ENCODE results near the gene HSPB2. TPM values are rescaled to one million over a fixed set of nuclear protein-coding genes. Genes with fewer than 3 reads are reported as not detected.

The HSPB2 gene
- total RNA-seq, 1 experiment from 2014 or later = not detected

DNA sequence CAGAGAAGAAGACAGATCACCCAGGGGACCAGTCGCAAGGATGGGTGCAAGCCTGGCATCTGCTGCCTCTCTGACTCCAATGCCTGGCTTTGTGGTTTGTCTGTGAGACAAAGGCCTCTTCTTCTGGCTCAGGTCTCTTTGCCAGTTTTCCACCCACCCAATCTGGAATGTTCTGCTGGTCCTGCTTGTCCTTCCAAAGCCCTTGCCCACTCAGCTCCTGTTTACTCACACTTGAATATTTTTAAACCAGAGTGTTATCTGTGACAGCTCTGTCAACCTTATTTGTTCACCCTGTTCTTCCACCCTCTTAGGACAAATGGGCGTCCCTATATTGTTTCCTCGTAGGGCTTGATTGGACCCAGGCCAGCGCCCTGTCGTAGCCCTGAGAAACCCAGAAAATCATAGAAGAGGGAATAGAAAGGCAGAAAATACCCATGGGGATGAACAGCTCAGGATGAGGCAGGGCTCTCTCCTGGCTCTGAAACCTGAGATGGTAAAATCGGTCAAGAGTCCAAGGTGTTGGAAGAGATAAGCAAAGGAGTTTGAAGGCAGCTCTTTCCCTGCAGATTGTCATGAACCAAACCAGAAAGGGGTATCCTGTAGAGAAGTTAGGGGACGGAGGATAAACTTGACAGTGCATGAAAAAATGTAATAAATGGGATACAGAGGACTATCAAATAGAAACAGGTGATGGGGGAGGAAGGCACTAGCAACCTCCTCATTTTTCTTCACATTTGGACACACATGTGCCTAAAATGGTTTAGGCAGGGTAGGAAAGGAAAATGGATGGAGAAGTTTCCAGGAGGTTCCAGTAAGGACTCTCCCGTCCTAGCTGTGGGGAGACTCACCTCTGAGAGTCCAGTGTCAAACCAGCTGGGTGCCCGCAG lies 1.6 kb upstream of the HSPB2 start:
- Histone ChIP-seq H3K9ac (ENCODE audit: low read length) (no peak overlapping the region), H3K27me3 (ENCODE audit: low read length) (no peaks in the 10 kb centered on the region), H3K79me2 (ENCODE audit: low read length) (no peaks in the 10 kb centered on the region), H3K27ac (ENCODE audit: low read length) (no peak overlapping the region), H4K20me1 (ENCODE audit: insufficient read depth, low read depth, low read length) (no peaks in the 10 kb centered on the region), H3K4me2 (ENCODE audit: low read depth, low read length, poor library complexity, severe bottlenecking) (no peak overlapping the region), H3K9me2 (replicated peaks; ENCODE audit: insufficient read depth, low read length) (no peaks in the 10 kb centered on the region), H3K9me3 (ENCODE audit: low read length) (no peaks in the 10 kb centered on the region), H2AFZ (ENCODE audit: low read length) (no peak overlapping the region), H3K4me3 (ENCODE audit: low read length) (no peak overlapping the region), H3K4me1 (ENCODE audit: low read length) (no peaks in the 10 kb centered on the region), H3K36me3 (ENCODE audit: insufficient read depth, low read length) (no peaks in the 10 kb centered on the region)
- no peak for DNase-seq

DNA sequence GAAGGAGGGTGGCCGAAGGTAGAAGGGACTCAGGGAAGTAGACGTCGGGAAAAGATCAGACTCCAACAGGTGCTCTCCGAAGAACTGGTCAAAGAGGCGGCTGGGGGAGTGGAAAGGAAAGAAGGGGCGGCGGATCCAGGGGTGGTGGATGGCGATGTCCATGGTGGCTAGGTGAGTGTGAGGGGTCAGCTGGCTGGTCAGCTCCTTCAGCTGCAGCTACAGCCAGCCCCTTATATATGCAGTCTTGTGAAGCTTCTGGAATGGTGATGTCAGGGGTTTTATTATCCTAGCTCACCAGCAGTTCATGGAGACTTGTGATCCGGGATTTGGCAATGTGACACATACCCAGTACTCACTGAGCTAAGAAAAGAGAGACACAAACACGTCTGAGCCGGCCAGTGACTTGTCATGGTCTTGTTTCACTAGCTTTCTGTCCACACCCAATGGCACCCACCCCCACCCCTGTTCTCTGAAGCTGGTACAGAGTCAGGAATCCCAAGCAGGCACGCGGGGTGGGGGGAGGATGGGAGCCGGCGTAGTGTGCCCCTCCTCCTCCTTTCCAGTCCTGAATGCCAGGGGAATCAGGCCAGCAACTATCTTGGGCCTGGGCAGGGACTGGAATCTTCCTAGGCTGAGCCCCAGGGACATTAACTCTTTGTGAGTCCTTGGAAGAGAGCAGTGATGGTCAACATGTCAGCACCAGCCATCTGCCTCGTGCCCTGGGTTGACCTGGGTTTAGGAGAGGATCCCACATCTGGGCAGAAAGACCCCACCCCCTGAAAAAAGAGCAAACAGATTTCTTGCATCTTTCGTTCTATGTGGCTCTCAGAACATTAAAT lies 752 bp upstream of the HSPB2 start, which contains the start of gene CRYAB:
Gene CRYAB (minus strand): TSS at position 208 of the 839 bp plus-strand sequence. CDS start 46 bp downstream, at position 162.
- Histone ChIP-seq H3K9me3 (ENCODE audit: low read length) (no peaks in the 10 kb centered on the region), H3K27ac (ENCODE audit: low read length) (no peak within 1 kb of the TSS), H3K9me2 (replicated peaks; ENCODE audit: insufficient read depth, low read length) (no peaks in the 10 kb centered on the region), H4K20me1 (ENCODE audit: insufficient read depth, low read depth, low read length) (no peaks in the 10 kb centered on the region), H3K36me3 (ENCODE audit: insufficient read depth, low read length) (no peaks in the 10 kb centered on the region), H3K27me3 (ENCODE audit: low read length) (no peaks in the 10 kb centered on the region), H3K79me2 (ENCODE audit: low read length) (no peaks in the 10 kb centered on the region), H3K4me1 (ENCODE audit: low read length) (no peaks in the 10 kb centered on the region), H2AFZ (ENCODE audit: low read length) (no peak within 1 kb of the TSS), H3K4me2 (ENCODE audit: low read depth, low read length, poor library complexity, severe bottlenecking) (no peak within 1 kb of the TSS), H3K4me3 (ENCODE audit: low read length) (no peak within 1 kb of the TSS), H3K9ac (ENCODE audit: low read length) (no peak within 1 kb of the TSS)
- no peak for DNase-seq

DNA sequence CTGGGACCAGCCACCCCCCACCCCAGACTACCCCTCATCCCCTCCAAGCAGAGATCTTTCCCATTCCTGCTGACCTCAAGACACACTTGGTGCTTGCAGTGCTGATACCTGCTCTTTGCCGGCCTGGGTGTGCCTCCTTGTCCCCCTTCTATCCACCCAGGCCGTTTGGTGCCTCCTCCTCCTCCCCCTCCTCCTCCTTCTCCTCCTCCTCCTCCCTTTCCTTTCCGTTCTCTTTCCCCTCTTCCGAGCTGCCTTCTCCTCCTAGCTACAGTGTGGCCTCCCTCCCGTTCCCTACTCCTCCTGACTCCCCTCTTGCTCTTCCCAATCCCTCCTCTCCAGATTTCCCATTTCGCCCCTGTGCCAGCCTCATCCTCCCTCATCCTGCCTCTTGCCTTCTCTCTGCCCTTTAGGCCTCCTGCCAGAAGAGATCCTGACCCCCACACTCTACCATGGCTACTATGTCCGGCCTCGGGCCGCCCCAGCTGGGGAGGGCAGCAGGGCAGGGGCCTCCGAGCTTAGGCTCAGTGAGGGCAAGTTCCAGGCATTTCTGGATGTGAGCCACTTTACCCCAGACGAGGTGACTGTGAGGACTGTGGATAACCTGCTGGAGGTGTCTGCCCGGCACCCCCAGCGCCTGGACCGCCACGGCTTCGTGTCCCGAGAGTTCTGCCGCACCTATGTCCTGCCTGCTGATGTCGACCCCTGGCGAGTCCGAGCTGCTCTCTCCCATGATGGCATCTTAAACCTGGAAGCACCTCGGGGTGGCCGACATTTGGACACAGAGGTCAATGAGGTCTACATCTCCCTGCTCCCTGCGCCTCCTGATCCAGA lies 712 bp downstream of the HSPB2 start:
- Histone ChIP-seq H4K20me1 (ENCODE audit: insufficient read depth, low read depth, low read length) (no peaks in the 10 kb centered on the region), H2AFZ (ENCODE audit: low read length) (no peak overlapping the region)

DNA sequence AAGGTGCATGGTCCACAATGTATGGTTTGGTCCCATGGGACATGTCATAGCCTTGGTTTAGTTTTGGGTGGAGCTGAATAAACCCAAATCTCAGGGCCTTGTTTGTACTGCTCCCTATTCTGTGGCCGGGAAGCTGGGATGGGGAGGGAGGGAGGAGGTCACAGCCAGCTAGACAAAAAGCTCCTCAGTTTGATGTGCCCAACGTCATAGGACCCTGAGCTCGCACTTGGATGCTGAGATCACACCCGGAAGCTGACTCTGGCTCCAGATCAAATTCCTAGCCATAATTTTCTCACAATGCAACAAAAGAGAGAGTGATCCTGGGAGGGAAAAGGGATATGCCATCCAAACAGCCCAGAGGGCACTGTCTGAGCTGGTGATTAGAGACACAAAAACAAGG lies 1.5 kb downstream of the HSPB2 start:
- Histone ChIP-seq H3K27ac (ENCODE audit: low read length) (no peak overlapping the region), H3K9ac (ENCODE audit: low read length) (no peak overlapping the region), H3K4me1 (ENCODE audit: low read length) (no peaks in the 10 kb centered on the region), H4K20me1 (ENCODE audit: insufficient read depth, low read depth, low read length) (no peaks in the 10 kb centered on the region), H3K4me2 (ENCODE audit: low read depth, low read length, poor library complexity, severe bottlenecking) (no peak overlapping the region), H3K9me2 (replicated peaks; ENCODE audit: insufficient read depth, low read length) (no peaks in the 10 kb centered on the region), H2AFZ (ENCODE audit: low read length) (no peak overlapping the region), H3K36me3 (ENCODE audit: insufficient read depth, low read length) (no peaks in the 10 kb centered on the region), H3K4me3 (ENCODE audit: low read length) (no peak overlapping the region), H3K9me3 (ENCODE audit: low read length) (no peaks in the 10 kb centered on the region), H3K27me3 (ENCODE audit: low read length) (no peaks in the 10 kb centered on the region), H3K79me2 (ENCODE audit: low read length) (no peaks in the 10 kb centered on the region)
- no peak for DNase-seq

More for the DNA sequence above, 712 bp downstream of the HSPB2 start:
- Histone ChIP-seq H3K36me3 (ENCODE audit: insufficient read depth, low read length) (no peaks in the 10 kb centered on the region), H3K27me3 (ENCODE audit: low read length) (no peaks in the 10 kb centered on the region), H3K79me2 (ENCODE audit: low read length) (no peaks in the 10 kb centered on the region), H3K9ac (ENCODE audit: low read length) (no peak overlapping the region), H3K9me2 (replicated peaks; ENCODE audit: insufficient read depth, low read length) (no peaks in the 10 kb centered on the region), H3K4me2 (ENCODE audit: low read depth, low read length, poor library complexity, severe bottlenecking) (no peak overlapping the region), H3K4me3 (ENCODE audit: low read length) (no peak overlapping the region), H3K27ac (ENCODE audit: low read length) (no peak overlapping the region), H3K9me3 (ENCODE audit: low read length) (no peaks in the 10 kb centered on the region), H3K4me1 (ENCODE audit: low read length) (no peaks in the 10 kb centered on the region)
- no peak for DNase-seq

DNA sequence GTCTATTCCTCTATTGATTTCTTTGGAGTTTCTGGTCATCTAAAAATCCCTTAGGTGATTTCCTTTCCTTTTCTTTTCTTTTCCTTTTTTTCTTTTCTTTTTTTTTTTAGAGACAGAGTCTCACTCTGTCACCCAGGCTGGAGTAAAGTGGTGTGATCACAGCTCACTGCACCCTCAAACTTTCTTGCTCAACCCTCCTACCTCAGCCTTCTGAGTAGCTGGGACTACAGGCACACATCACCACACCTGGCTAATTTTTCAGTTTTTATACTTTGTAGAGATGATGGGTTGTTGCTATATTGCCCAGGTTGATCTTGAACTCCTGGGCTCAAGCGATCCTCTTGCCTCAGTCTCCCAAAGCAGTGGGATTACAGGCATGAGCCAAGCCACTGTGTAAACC lies 4.2 kb downstream of the HSPB2 start:
- Histone ChIP-seq H3K4me3 (ENCODE audit: low read length) (no peak overlapping the region), H3K36me3 (ENCODE audit: insufficient read depth, low read length) (no peaks in the 10 kb centered on the region), H3K79me2 (ENCODE audit: low read length) (no peaks in the 10 kb centered on the region), H3K9me3 (ENCODE audit: low read length) (no peaks in the 10 kb centered on the region), H2AFZ (ENCODE audit: low read length) (no peak overlapping the region), H3K27ac (ENCODE audit: low read length) (no peak overlapping the region), H3K4me1 (ENCODE audit: low read length) (no peaks in the 10 kb centered on the region), H3K9me2 (replicated peaks; ENCODE audit: insufficient read depth, low read length) (no peaks in the 10 kb centered on the region), H3K9ac (ENCODE audit: low read length) (no peak overlapping the region), H4K20me1 (ENCODE audit: insufficient read depth, low read depth, low read length) (no peaks in the 10 kb centered on the region), H3K27me3 (ENCODE audit: low read length) (no peaks in the 10 kb centered on the region), H3K4me2 (ENCODE audit: low read depth, low read length, poor library complexity, severe bottlenecking) (no peak overlapping the region)
- DNase-seq = no peak

DNA sequence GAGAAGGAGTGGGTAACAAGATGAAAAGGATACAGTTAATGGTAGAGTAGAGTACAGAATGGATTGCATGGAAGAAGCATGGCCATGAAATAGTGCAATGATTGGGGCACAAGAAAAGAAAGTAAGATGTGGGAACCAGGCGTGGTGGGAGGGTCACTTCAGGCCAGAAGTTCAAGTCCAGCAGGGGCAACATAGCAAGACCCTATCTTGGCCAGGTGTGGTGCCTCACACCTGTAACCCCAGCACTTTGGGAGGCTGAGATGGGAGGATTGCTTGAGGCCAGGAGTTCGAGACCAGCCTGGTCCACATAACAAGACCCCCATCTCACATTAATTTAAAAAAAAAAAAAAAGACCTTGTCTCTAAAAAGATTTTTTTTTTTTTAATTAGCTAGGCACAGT lies 4.8 kb downstream of the HSPB2 start:
- Histone ChIP-seq H4K20me1 (ENCODE audit: insufficient read depth, low read depth, low read length) (no peaks in the 10 kb centered on the region), H3K4me1 (ENCODE audit: low read length) (no peaks in the 10 kb centered on the region), H3K4me2 (ENCODE audit: low read depth, low read length, poor library complexity, severe bottlenecking) (no peak overlapping the region), H3K27ac (ENCODE audit: low read length) (no peak overlapping the region), H3K4me3 (ENCODE audit: low read length) (no peak overlapping the region), H3K36me3 (ENCODE audit: insufficient read depth, low read length) (no peaks in the 10 kb centered on the region), H3K9ac (ENCODE audit: low read length) (no peak overlapping the region), H3K9me2 (replicated peaks; ENCODE audit: insufficient read depth, low read length) (no peaks in the 10 kb centered on the region), H3K79me2 (ENCODE audit: low read length) (no peaks in the 10 kb centered on the region), H3K27me3 (ENCODE audit: low read length) (no peaks in the 10 kb centered on the region), H2AFZ (ENCODE audit: low read length) (no peak overlapping the region), H3K9me3 (ENCODE audit: low read length) (no peaks in the 10 kb centered on the region)
- DNase-seq = no peak

DNA sequence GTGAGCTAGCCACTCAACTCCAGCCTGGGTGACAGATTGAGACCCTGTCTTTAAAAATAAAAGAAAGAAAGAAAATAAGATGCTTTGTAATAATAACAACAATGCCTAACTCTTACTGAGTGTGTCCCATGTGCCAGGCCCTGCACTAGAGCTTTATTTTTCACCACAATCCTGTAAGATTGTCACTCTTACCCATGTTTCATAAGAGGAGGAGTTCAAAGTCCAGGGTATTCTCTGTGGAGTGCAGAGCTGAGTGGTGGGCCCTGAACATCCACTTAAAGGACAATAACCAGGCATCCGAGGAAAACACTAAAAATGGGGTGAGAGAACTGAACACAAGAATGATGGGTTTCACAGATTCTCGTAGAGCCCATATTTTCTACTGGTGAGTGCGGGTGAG lies 5.3 kb downstream of the HSPB2 start:
- no peak for DNase-seq
- no peak overlapping the region for H3K9ac ChIP-seq (ENCODE audit: low read length)
- no peak overlapping the region for H3K27ac ChIP-seq (ENCODE audit: low read length)
- H3K9me3 ChIP-seq (ENCODE audit: low read length) = no peaks in the 10 kb centered on the region
- no peaks in the 10 kb centered on the region for H3K27me3 ChIP-seq (ENCODE audit: low read length)
- no peaks in the 10 kb centered on the region for H3K79me2 ChIP-seq (ENCODE audit: low read length)
- no peaks in the 10 kb centered on the region for H3K4me1 ChIP-seq (ENCODE audit: low read length)
- no peaks in the 10 kb centered on the region for H4K20me1 ChIP-seq (ENCODE audit: insufficient read depth, low read depth, low read length)
- H3K9me2 ChIP-seq (replicated peaks; ENCODE audit: insufficient read depth, low read length) = no peaks in the 10 kb centered on the region
- no peaks in the 10 kb centered on the region for H3K36me3 ChIP-seq (ENCODE audit: insufficient read depth, low read length)
- no peak overlapping the region for H3K4me3 ChIP-seq (ENCODE audit: low read length)
- no peak overlapping the region for H3K4me2 ChIP-seq (ENCODE audit: low read depth, low read length, poor library complexity, severe bottlenecking)
- H2AFZ ChIP-seq (ENCODE audit: low read length) = no peak overlapping the region

All from Karpas-422 (cell line).